OCI-LY3 (cell line): ENCODE results near the gene PXDN.

ENCODE experiments used
- CTCF ChIP-seq: fragments of 200-600, 300-600 bp; sonication (generic); IDR thresholded peaks from 2 replicates; pipeline ENCODE4 v1.5.1; 2014; ENCODE audit warnings: antibody characterized with exemption, low read length, low read depth
- EZH2phosphoT487 ChIP-seq: fragments of 200-600 bp; shearing (Covaris generic); IDR thresholded peaks from 2 replicates; pipeline ENCODE4 v1.6.1; 2018; ENCODE audit warnings: antibody characterized with exemption, mixed run types, low read depth

- no peak for TF ChIP-seq EZH2phosphoT487
- no peak for TF ChIP-seq CTCF
These were observed 73.7 kb downstream of the PXDN start for GRCh38 chr2:1670636-1671035.
